HG02938 (cell line): Measurements from ENCODE around the gene SIAE.

Experiments used
- ATAC-seq: cut with Tn5 transposase; IDR thresholded peaks from one replicate; pipeline ENCODE4 v1.9.1; 2021; ENCODE audit warnings: mild to moderate bottlenecking, moderate library complexity; ENCODE audit not compliant: unreplicated experiment

SIAE gene

DNA sequence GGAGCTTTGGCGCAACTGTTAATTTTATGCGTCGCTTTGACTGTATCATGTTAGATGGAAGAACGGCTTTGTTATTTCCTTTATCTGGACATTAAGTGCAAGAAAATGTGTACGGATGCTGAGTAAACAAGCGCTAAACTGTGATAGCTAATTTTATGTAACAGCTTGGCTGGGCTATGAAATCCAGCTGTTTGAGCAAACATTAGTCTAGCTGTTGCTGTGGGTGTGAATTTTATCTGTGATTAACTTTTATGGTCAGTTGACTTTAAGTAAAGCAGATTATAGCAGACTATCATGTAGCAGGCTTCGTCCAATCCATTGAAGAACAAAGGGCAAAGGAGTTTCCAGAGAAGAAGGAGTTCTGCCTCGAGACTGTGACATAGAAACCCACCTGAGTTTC, 89.8 kb downstream of the SIAE start:
- no peak for ATAC-seq
